ENCODE data around the gene ZMYM4. TPM values are rescaled to one million over a fixed set of nuclear protein-coding genes. Genes with fewer than 3 reads are reported as not detected.

ZMYM4 gene
- polyA plus RNA-seq, 2 of the 4 experiments (the other 2 are of a cell fraction): 12.2 to 36.3 TPM

DNA sequence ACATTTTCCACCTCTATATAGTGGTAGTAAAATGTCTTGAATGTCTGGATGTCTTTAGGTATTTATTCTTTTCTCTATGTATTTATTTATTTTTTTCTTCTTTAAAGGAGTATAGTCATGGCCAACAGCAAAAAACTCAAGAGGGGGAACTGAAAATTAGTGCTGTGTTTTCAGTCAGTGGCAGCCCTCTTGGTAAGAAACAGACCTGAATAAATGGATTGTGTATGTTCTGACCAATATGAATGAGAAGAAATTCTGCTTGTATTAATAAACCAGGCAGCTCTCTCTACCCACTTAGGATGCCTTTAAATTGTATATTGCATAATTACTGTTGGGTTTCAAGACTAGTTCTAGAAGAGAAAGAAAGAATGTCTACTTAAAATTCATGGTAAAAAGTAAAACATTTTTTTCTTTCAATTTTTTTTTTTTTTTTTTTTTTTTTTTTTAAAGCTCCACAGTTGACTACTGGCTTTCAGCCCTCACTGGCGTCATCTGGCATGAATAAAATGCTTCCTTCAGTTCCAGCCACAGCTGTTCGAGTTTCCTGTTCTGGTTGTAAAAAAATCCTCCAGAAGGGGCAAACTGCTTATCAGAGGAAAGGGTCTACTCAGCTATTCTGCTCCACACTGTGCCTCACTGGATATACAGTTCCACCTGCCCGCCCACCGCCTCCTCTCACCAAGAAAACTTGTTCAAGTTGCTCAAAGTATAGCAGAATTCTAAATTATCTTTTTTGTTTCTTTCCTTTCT lies 101.6 kb downstream of the ZMYM4 start:
- Histone ChIP-seq H3K27ac (no peak overlapping the region), H3K4me3 (no peak overlapping the region), H3K4me2 (no peak overlapping the region), H3K9me3 (no peaks in the 10 kb centered on the region), H3K4me1 (no peaks in the 10 kb centered on the region)
- ChIA-PET CTCF (interaction anchor here (1.1 kb wide), 1 partner anchor 67 kb away, joined by 3 read pairs; no protein-coding TSS in a partner anchor), POLR2A (no interaction called here)
- FAIRE-seq (no peak), DNase-seq (ENCODE audit: low read depth in 1 of 2, low spot score in 1 of 2) (no peak), ATAC-seq (no peak)
- WGBS (ENCODE audit: missing lambda C conversion rate): 87% methylated on average over 4 of the region's 4 CpGs
- TF ChIP-seq EHMT2 (IDR thresholded peaks at IDR 0.05; ENCODE audit: low read depth): no peak
- TF ChIP-seq SREBF2 (IDR thresholded peaks at IDR 0.05): no peak
- no peak for TF ChIP-seq RCOR1 (IDR thresholded peaks at IDR 0.05; ENCODE audit: low read depth, low read length)
- TF ChIP-seq, protein P1, sequence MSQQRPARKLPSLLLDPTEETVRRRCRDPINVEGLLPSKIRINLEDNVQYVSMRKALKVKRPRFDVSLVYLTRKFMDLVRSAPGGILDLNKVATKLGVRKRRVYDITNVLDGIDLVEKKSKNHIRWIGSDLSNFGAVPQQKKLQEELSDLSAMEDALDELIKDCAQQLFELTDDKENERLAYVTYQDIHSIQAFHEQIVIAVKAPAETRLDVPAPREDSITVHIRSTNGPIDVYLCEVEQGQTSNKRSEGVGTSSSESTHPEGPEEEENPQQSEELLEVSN (IDR thresholded peaks at IDR 0.05; ENCODE audit: borderline replicate concordance, low read depth): no peak
- no peak for TF ChIP-seq ZFP36 (IDR thresholded peaks at IDR 0.05; ENCODE audit: borderline replicate concordance, partially characterized antibody)
- no peak for TF ChIP-seq MAFK (IDR thresholded peaks at IDR 0.05; ENCODE audit: partially characterized antibody)
- TF ChIP-seq, protein P2, sequence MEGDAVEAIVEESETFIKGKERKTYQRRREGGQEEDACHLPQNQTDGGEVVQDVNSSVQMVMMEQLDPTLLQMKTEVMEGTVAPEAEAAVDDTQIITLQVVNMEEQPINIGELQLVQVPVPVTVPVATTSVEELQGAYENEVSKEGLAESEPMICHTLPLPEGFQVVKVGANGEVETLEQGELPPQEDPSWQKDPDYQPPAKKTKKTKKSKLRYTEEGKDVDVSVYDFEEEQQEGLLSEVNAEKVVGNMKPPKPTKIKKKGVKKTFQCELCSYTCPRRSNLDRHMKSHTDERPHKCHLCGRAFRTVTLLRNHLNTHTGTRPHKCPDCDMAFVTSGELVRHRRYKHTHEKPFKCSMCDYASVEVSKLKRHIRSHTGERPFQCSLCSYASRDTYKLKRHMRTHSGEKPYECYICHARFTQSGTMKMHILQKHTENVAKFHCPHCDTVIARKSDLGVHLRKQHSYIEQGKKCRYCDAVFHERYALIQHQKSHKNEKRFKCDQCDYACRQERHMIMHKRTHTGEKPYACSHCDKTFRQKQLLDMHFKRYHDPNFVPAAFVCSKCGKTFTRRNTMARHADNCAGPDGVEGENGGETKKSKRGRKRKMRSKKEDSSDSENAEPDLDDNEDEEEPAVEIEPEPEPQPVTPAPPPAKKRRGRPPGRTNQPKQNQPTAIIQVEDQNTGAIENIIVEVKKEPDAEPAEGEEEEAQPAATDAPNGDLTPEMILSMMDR (IDR thresholded peaks at IDR 0.05): no peak
- TF ChIP-seq ESRRA (IDR thresholded peaks at IDR 0.05; ENCODE audit: borderline replicate concordance, low read length): no peak
- TF ChIP-seq EP300 (IDR thresholded peaks at IDR 0.05): no peak
- TF ChIP-seq FOSB (CRISPR knock-in tag; IDR thresholded peaks at IDR 0.05): no peak
- TF ChIP-seq POLR2A (IDR thresholded peaks at IDR 0.05; ENCODE audit: low read length): no peak

DNA sequence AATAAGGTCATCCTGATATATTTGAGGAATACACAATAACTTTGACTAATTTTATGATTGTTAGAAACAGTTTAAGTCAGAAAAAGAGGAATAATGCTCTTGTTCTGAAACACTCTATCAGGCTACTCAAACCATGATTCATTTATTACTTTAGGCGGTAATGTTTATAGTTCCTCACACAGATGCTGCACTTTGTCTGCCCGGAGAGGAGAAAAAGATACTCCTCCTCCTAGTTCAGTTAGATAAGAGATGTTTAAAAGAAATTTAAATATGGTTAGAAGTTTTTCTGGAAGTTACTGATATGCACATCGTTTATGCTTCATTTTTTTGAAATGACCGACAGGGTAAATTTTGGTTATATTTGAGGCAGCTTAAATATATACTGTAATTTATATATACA lies 103.0 kb downstream of the ZMYM4 start:
- H3K9me3 ChIP-seq: no peaks in the 10 kb centered on the region
- ChIA-PET CTCF (no interaction called here), POLR2A (no interaction called here)
- DNase-seq (ENCODE audit: low read depth in 1 of 2, low spot score in 1 of 2) (no peak), FAIRE-seq (no peak), ATAC-seq (no peak)
- H3K4me2 ChIP-seq: no peak overlapping the region
- no peak overlapping the region for H3K4me3 ChIP-seq
- TF ChIP-seq, protein P3, sequence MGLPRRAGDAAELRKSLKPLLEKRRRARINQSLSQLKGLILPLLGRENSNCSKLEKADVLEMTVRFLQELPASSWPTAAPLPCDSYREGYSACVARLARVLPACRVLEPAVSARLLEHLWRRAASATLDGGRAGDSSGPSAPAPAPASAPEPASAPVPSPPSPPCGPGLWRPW (IDR thresholded peaks at IDR 0.05): no peak
- TF ChIP-seq RAD21 (conservative IDR thresholded peaks at IDR 0.05 in 1 of 2, IDR thresholded peaks at IDR 0.05 in 1 of 2): no peak
- H3K27ac ChIP-seq: no peak overlapping the region
- no peaks in the 10 kb centered on the region for H3K4me1 ChIP-seq
- 93% methylated on average over 4 of the region's 4 CpGs for WGBS (ENCODE audit: missing lambda C conversion rate)

DNA sequence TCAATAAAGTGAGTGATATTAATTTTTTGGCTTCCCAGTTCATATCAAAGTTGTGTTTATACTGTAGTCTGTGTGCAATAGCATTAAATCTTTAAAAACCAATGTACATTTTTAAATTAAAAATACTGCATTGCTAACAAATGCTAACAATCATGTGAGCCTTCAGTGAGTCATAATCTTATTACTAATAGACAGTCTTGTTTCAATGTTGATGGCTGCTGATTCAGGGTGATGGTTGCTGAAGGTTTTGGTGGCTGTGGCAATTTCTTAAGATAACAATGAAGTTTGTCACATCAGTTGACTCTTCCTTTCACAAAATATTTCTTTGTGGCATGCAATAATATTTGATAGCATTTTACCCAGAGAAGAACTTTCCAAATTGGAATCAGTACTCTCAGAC lies 109.0 kb downstream of the ZMYM4 start:
- DNase-seq (ENCODE audit: low read depth in 1 of 2, low spot score in 1 of 2) (no peak), ATAC-seq (no peak), FAIRE-seq (no peak)
- POLR2A ChIA-PET: no interaction called here
- no peaks in the 10 kb centered on the region for H3K9me3 ChIP-seq
- H3K27ac ChIP-seq: no peak overlapping the region
- no peak overlapping the region for H3K4me2 ChIP-seq
- H3K4me1 ChIP-seq: no peaks in the 10 kb centered on the region
- no peak overlapping the region for H3K4me3 ChIP-seq
- CTCF ChIA-PET: no interaction called here
- TF ChIP-seq HOXB5 (CRISPR knock-in tag; IDR thresholded peaks at IDR 0.05) (no peak), CHD4 (IDR thresholded peaks at IDR 0.05; ENCODE audit: borderline replicate concordance) (no peak), KDM5A (IDR thresholded peaks at IDR 0.05) (no peak), MYC (IDR thresholded peaks at IDR 0.05; ENCODE audit: borderline replicate concordance, low read length) (no peak), SMC3 (IDR thresholded peaks at IDR 0.05) (no peak), EP300 (IDR thresholded peaks at IDR 0.05) (no peak), ZC3H11A (IDR thresholded peaks at IDR 0.05) (no peak), JUNB (IDR thresholded peaks at IDR 0.05) (no peak), RARB (CRISPR knock-in tag; IDR thresholded peaks at IDR 0.05) (no peak), PHF8 (IDR thresholded peaks at IDR 0.05; ENCODE audit: borderline replicate concordance, low read depth) (no peak), ESRRA (IDR thresholded peaks at IDR 0.05; ENCODE audit: borderline replicate concordance, low read length) (no peak), FOSL2 (IDR thresholded peaks at IDR 0.05) (no peak), FOSL2 (CRISPR knock-in tag; IDR thresholded peaks at IDR 0.05) (no peak), MAZ (IDR thresholded peaks at IDR 0.05; ENCODE audit: borderline replicate concordance, low read depth, low read length) (no peak)
- TF ChIP-seq, protein P1 (IDR thresholded peaks at IDR 0.05; ENCODE audit: borderline replicate concordance, low read depth): no peak
- TF ChIP-seq, protein P4, sequence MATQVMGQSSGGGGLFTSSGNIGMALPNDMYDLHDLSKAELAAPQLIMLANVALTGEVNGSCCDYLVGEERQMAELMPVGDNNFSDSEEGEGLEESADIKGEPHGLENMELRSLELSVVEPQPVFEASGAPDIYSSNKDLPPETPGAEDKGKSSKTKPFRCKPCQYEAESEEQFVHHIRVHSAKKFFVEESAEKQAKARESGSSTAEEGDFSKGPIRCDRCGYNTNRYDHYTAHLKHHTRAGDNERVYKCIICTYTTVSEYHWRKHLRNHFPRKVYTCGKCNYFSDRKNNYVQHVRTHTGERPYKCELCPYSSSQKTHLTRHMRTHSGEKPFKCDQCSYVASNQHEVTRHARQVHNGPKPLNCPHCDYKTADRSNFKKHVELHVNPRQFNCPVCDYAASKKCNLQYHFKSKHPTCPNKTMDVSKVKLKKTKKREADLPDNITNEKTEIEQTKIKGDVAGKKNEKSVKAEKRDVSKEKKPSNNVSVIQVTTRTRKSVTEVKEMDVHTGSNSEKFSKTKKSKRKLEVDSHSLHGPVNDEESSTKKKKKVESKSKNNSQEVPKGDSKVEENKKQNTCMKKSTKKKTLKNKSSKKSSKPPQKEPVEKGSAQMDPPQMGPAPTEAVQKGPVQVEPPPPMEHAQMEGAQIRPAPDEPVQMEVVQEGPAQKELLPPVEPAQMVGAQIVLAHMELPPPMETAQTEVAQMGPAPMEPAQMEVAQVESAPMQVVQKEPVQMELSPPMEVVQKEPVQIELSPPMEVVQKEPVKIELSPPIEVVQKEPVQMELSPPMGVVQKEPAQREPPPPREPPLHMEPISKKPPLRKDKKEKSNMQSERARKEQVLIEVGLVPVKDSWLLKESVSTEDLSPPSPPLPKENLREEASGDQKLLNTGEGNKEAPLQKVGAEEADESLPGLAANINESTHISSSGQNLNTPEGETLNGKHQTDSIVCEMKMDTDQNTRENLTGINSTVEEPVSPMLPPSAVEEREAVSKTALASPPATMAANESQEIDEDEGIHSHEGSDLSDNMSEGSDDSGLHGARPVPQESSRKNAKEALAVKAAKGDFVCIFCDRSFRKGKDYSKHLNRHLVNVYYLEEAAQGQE (IDR thresholded peaks at IDR 0.05): no peak
- TF ChIP-seq, protein P5, sequence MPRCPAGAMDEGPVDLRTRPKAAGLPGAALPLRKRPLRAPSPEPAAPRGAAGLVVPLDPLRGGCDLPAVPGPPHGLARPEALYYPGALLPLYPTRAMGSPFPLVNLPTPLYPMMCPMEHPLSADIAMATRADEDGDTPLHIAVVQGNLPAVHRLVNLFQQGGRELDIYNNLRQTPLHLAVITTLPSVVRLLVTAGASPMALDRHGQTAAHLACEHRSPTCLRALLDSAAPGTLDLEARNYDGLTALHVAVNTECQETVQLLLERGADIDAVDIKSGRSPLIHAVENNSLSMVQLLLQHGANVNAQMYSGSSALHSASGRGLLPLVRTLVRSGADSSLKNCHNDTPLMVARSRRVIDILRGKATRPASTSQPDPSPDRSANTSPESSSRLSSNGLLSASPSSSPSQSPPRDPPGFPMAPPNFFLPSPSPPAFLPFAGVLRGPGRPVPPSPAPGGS (IDR thresholded peaks at IDR 0.05): no peak

All from A549 (cell line).